G401.6 (cell line): ENCODE results near the gene SYTL5.

Source experiments
- FAIRE-seq: peaks from 2 replicates; lab custom pipeline; 2012; peaks lifted over from hg19 to GRCh38; lab: Jason Lieb, UNC

SYTL5 gene

GRCh38 chrX:38095971-38096529 is 89.7 kb downstream of the SYTL5 start:
- no peak for FAIRE-seq

- FAIRE-seq = no peak
These were observed 93.3 kb downstream of the SYTL5 start for GRCh38 chrX:38099688-38100087.

GRCh38 chrX:38102240-38102639 is 95.9 kb downstream of the SYTL5 start:
- FAIRE-seq = no peak

GRCh38 chrX:38102875-38103274 is 96.5 kb downstream of the SYTL5 start:
- no peak for FAIRE-seq

- FAIRE-seq = no peak
These were observed 97.8 kb downstream of the SYTL5 start for GRCh38 chrX:38103857-38104812.

- FAIRE-seq = no peak
These were observed 98.9 kb downstream of the SYTL5 start for GRCh38 chrX:38105216-38105725.

GRCh38 chrX:38106991-38107655 is 100.8 kb downstream of the SYTL5 start:
- FAIRE-seq = no peak

GRCh38 chrX:38108364-38108763 is 102.0 kb downstream of the SYTL5 start:
- no peak for FAIRE-seq

- FAIRE-seq = no peak
These were observed 102.9 kb downstream of the SYTL5 start for GRCh38 chrX:38109042-38109898.

- FAIRE-seq = no peak
These were observed 103.9 kb downstream of the SYTL5 start for GRCh38 chrX:38110231-38110630.

- FAIRE-seq = no peak
These were observed 104.8 kb downstream of the SYTL5 start for GRCh38 chrX:38111196-38111595.

- no peak for FAIRE-seq
These were observed 106.2 kb downstream of the SYTL5 start for GRCh38 chrX:38112566-38112965.

- no peak for FAIRE-seq
These were observed 110.4 kb downstream of the SYTL5 start for GRCh38 chrX:38116706-38117105.

GRCh38 chrX:38117485-38117884 is 111.1 kb downstream of the SYTL5 start:
- no peak for FAIRE-seq

- FAIRE-seq = no peak
These were observed 117.6 kb downstream of the SYTL5 start for GRCh38 chrX:38124000-38124399.

- FAIRE-seq = no peak
These were observed 119.8 kb downstream of the SYTL5 start for GRCh38 chrX:38126179-38126578.

GRCh38 chrX:38127961-38128360 is 121.6 kb downstream of the SYTL5 start:
- FAIRE-seq = no peak

GRCh38 chrX:38129366-38129765 is 123.0 kb downstream of the SYTL5 start:
- no peak for FAIRE-seq

GRCh38 chrX:38138157-38138891 is 132.0 kb downstream of the SYTL5 start:
- FAIRE-seq = no peak

GRCh38 chrX:38138900-38139299 is 132.5 kb downstream of the SYTL5 start:
- no peak for FAIRE-seq

GRCh38 chrX:38142610-38143009 is 136.3 kb downstream of the SYTL5 start:
- no peak for FAIRE-seq
